AG20443 (cell line): Measurements from ENCODE around the gene MARCO.
A peak's percentile ranks its signal among the peaks of the same experiment; 100 is the strongest.
"Not testable (repeated sequence)": the region's sequence is repeated elsewhere in the genome, so short reads cannot be mapped to it uniquely, and the experiment has no call there.

ENCODE experiments used
- DNase-seq: peaks from one replicate; pipeline ENCODE4 v3.0.0; 2012; ENCODE audit warnings: low spot score, mixed read lengths

MARCO gene

DNA sequence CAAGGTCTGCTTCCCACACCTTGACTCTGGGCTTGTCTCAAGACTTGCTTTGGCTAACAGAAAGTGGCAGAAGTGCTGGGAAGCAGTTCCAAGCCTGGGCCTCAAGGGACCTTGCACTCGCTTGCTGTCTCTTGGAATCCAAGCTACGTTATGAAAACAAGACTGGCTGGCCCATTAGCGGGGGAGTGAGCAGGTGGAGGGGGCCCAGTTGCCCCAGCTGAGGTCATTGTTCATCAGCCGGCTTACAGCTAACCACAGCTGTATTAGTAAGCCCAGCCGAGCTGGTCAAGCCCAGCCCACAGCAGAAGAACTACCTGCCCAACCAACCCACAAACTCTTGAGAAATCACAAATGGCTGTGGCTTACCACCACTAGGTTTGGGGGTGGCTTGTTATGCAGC lies 63.1 kb downstream of the MARCO start:
- no peak for DNase-seq

DNA sequence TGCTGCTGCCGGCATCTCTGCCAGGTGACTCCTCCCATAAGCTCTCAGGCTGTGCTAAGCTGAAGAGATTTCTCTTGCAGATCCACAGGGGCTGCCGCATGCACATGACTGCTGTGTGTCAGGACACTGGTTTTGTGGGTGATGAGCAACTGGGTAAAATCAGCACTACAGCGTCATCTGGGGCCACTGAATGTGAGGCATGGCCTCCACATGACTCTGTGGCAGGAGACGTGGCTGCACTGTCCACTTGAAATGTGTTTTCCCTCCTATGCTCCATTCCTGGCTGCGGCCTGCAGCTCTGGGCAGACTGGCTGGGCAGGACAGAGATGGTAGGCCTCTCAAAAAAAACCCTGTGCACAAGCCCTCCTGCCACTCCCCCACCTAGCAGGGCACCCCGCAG lies 63.6 kb downstream of the MARCO start:
- DNase-seq: no peak

DNA sequence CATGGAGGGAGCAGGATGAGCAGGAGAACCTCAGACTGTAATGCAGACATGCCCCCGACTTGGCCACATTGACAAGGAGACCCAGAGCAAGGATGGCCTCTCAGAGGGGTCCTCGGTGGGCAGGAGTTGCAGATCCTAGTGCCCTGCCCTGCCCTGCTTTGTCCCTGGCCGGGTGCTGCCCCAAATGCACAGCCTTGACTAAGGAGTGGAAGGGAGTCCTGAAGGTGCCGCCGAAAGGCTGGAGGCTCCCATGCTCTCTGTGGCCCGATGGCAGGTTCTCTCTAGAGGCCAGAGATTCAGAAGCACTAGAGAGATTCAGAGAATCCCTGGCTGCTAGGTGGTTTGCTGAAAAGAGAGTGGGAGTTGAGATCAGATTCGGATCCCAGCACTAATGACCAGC lies 64.4 kb downstream of the MARCO start:
- DNase-seq: no peak

DNA sequence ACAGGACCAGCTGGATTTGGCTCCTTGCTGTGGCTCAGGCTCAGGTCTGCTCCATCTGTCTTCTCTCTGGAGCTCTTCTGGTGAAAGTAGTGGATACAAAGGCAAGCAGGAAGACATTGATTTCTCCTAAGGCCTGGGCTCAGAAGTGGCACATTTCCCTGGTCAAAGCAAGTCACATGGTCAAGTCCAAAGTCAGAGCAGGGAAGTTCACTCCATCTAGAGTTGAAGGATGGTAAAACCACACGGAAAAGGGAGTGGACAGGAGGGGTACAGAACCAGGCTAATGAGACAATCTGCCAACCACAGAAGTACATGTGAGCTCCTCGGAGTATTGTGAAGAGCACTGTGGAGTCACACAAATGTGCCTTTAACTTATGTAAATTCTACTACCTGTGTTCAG lies 66.1 kb downstream of the MARCO start:
- no peak for DNase-seq

DNA sequence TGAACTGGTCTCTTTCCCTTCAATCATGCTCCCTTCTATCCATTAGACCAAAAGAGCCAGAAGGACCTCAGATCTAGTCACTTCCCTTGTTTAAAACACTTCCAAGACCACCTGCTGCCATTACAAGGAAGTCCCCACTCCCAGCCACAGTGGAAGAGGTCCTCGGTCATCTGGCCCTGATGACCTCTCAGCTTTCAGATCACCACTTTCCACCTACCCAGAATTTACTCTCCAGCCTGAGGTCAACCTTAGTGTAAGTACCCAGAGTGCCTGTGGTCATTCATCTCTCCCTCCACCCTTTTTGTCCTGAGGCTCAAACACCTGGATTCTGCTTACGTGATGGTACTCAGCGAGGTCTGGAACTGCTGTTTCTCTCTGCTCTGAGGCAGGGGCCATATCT lies 67.1 kb downstream of the MARCO start:
- no peak for DNase-seq

DNA sequence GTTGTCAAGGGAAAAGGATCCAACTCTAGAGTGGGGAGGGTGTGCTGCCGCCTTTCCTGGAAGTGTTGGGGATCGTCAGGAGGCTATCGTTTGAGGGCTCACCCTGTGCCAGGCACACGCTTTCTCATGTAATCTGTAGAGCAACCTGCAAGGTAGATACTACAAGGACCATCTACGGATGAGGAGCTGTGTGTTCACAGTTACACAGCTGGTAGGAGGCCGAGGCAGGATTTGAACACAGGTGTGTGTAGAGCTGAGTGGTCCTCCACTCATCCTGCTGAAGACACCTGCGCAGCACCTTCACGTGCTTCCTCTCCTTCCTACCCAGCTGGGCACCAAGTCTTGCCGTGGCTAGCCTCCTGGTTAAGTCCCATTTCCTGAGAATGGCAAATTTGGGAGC lies 68.3 kb downstream of the MARCO start:
- no peak for DNase-seq

DNA sequence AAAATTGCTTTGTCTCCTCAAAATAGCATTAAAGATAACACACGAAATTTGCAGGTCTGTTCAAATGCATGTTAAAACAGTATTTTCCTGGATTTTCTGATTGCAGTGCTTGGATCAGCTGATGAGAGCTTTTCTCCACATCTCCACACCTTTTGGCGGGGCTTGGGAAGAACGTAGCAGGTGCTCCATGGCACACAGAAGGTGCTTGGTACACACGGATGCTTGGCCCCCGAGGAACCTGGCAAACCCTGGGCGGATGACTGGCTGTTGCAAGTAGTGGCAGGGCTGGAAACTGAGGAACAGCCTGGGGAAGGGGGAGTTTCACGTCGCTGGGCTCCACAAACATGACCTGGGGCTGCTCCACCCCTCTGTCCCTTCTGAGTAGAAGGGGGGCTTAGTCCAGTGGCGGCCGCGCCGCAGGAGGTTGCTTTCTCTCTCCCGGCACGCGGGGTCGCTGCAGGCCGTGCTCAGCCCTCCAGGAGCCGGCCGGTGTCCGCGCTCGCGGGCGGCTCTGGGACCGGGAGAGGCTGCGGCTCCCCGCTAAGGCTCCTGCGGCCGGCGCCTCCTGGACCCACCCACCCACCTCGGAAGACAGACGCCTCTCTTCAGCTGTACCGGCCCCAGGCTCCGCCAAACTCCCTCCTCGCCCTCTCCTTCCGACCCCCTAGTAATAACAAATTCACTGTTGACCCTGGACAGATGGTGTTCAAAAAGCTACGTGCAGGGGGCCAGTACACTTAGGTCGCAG lies 69.3 kb downstream of the MARCO start:
- peak; percentile 91 for DNase-seq

GRCh38 chr2:119011910-119012209 lies 69.9 kb downstream of the MARCO start:
- DNase-seq: no peak

GRCh38 chr2:119012345-119013301 lies 70.6 kb downstream of the MARCO start:
- DNase-seq: no peak

DNA sequence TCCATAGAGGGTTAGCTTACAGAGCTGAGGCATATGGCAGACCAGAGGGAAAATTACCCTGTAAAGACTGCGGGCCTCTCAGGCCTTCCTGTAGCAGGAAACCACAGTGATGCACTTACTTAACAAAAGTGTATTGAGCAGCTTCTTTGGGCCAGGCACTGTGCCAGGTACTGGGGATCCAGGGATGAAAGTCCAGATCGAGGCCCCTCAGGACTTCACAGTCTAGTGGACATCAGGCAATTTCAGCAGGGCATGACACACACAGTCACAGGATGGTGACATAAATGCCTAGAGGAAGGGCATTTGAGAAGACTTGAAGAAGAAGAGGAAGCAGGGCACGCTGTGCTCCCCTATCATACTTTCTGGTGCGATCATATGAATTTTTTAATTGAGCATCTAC lies 71.7 kb downstream of the MARCO start:
- no peak for DNase-seq

DNA sequence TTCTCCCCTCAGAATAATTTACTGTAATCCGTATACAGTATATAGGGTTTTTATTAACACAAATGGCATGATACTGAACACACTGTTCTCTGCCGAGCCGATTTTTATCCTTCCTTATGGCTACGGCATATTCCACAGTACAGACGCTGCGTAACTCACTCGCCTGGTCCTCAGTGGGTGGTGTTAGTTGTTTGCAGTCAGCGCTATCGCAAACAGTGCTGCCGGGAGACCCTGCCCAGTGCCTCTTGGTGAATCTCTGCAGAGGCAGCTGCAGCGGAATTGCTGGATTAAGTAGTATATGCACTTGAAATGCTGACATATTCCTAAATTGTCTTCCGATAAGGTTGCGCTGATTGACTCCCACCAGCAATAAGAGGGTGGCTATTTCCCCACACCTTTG lies 73.9 kb downstream of the MARCO start:
- no peak for DNase-seq

- no peak for DNase-seq
These were observed 77.5 kb downstream of the MARCO start for GRCh38 chr2:119019521-119019920.

- DNase-seq: no peak
These were observed 80.7 kb downstream of the MARCO start for GRCh38 chr2:119022678-119023077.

- DNase-seq: no peak
These were observed 81.5 kb downstream of the MARCO start for GRCh38 chr2:119023534-119023933.

GRCh38 chr2:119024152-119024551 lies 82.2 kb downstream of the MARCO start:
- DNase-seq: no peak

DNA sequence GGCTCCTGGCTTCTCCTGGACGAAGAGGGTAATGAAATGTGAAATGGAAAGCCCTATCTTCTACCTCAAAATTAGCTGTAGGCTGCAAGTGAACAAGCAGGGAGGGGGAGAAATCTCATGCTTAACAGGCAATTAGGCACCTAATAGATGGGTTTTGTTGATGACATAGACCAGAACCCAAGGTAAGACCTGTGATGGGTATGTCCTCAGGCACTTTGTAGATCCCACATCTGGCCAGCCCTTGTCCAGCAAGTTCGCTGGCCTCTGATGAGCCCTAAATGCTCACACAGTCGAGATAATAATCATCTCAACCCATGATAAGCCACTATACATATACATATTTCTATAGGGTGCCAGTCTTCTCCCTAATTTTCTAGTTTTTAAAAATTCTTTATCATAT lies 82.6 kb downstream of the MARCO start:
- DNase-seq: no peak

DNA sequence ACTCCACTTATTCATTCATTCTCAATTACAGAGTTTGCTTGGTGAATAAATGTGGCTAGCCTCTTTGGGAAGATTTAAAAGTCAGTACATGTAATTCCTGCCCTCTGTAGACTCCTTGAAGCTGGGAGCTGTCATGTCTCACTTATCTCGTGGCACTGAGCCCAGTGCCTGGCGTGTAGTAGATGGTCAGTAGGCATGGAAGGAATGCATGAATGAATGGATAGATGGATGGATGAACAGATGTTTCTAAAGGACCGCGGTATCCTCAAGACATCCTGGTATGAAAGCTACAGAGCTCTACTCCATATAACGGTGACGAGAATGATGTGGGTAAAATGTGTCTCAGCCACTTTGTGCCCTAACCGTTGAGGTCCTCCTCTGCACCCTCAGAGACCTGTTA lies 83.0 kb downstream of the MARCO start:
- no peak for DNase-seq

DNA sequence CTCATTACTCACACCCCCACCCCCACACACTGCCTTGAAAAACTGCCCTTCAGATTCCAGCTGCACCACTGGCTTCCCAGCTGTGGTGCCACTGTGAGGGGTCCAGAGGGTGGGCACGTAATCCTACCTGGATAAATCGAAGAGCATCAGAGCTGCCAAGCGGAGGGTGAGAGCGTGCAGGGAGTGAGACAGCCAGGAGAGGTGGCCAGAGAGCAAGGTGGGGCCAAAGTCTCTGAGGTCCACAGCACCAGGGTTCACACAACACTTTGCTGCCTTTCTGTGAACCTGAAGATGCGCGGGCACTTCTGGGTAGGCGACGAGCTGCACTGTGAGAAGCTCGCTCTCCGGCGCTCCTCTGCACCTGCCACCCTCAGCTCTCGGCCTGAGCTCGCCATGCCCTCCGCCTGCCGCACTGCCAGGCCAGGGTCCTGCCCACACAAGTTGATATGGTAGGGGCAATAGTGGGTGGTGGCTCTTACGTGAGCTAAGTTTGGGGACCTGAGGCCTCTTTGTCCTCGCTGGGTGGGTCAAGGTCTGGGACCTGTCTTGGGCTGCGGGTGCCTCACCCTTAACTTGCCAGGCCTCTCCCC lies 83.9 kb downstream of the MARCO start:
- no peak for DNase-seq

DNA sequence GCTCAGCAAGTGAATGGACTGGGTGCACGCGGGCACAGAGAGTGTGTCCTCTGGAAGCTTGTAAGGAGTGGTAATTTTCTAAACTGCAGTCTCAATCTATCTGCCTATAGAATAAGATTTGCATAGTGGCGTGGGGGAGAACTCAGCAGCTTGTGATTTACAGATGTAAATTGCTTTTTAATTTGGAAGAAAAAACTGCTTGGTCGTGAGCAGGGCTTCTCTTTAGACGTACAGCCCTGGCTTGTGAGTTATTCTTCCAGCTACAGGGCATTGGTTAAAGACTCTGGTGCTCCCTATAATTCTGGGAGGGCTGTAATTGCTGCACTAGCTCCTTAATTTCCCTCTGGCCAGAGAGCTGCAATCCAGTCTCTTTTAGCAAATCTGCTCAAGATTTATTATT lies 84.9 kb downstream of the MARCO start:
- no peak for DNase-seq

GRCh38 chr2:119028327-119029174 lies 86.6 kb downstream of the MARCO start:
- peak; percentile 53 for DNase-seq

DNA sequence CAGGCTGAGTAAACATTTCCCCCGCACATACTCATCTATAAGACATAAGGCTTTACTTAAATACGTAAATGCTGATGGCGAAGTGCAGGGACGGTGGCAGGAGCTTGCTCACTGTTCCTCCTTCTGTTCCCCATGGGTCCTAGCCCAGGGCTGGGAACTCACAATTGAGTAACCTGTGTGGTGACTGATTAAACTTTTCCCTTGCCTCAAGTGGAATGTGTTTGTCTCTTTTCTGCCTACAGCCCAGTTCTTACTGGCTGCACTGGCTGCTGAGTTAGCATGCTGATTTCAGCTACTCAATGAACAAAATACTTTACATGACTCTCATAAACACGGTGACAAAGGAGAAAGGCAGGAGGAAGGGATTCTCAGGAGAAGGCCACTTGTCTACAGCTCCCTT lies 87.3 kb downstream of the MARCO start:
- no peak for DNase-seq

DNA sequence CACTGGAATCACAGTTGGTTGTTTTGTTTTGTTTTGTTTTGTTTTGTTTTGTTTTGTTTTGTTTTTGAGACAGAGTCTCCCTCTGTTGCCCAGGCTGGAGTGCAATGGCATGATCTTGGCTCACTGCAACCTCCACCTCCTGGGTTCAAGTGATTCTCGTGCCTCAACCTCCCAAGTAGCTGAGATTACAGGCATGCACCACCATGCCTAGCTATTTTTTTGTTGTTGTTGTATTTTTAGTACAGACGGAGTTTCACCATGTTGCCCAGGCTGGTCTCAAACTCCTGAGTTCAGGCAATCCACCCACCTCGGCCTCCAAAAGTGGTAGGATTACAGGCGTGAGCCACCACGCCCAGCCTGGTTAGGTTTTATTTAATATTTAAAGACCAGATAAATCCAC lies 95.9 kb downstream of the MARCO start:
- not testable (repeated sequence) for DNase-seq
